Measurements from ENCODE around the gene SPEG.

- TF ChIP-seq CEBPB (IDR thresholded peaks at IDR 0.05) (no peak), CREB1 (IDR thresholded peaks at IDR 0.05; ENCODE audit: low read depth) (no peak), TAF1 (IDR thresholded peaks at IDR 0.05; ENCODE audit: low read depth) (no peak), MAX (IDR thresholded peaks at IDR 0.05) (no peak), REST (IDR thresholded peaks at IDR 0.05; ENCODE audit: low read depth) (no peak), EGR1 (IDR thresholded peaks at IDR 0.05) (no peak), YY1 (IDR thresholded peaks at IDR 0.05; ENCODE audit: low read depth) (no peak), NFIC (IDR thresholded peaks at IDR 0.05) (no peak), EP300 (IDR thresholded peaks at IDR 0.05; ENCODE audit: borderline replicate concordance) (no peak), RAD21 (IDR thresholded peaks at IDR 0.05; ENCODE audit: low read depth) (no peak), TEAD4 (IDR thresholded peaks at IDR 0.05) (no peak), ZBTB7A (IDR thresholded peaks at IDR 0.05; ENCODE audit: low read depth) (no peak), TCF12 (IDR thresholded peaks at IDR 0.05; ENCODE audit: low read depth) (no peak)
- TF ChIP-seq, protein P1, sequence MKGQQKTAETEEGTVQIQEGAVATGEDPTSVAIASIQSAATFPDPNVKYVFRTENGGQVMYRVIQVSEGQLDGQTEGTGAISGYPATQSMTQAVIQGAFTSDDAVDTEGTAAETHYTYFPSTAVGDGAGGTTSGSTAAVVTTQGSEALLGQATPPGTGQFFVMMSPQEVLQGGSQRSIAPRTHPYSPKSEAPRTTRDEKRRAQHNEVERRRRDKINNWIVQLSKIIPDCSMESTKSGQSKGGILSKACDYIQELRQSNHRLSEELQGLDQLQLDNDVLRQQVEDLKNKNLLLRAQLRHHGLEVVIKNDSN (IDR thresholded peaks at IDR 0.05), result no peak
Observed at GRCh38 chr2:219520079-219520478, 85.4 kb downstream of the SPEG start.
